Measurements from ENCODE around the gene TNIK. TPM values are rescaled to one million over a fixed set of nuclear protein-coding genes. Genes with fewer than 3 reads are reported as not detected.

Gene TNIK
- total and polyA plus RNA-seq, 2 of the 4 experiments (the other 2 are of a cell fraction) = 3.4 to 6.3 TPM

DNA sequence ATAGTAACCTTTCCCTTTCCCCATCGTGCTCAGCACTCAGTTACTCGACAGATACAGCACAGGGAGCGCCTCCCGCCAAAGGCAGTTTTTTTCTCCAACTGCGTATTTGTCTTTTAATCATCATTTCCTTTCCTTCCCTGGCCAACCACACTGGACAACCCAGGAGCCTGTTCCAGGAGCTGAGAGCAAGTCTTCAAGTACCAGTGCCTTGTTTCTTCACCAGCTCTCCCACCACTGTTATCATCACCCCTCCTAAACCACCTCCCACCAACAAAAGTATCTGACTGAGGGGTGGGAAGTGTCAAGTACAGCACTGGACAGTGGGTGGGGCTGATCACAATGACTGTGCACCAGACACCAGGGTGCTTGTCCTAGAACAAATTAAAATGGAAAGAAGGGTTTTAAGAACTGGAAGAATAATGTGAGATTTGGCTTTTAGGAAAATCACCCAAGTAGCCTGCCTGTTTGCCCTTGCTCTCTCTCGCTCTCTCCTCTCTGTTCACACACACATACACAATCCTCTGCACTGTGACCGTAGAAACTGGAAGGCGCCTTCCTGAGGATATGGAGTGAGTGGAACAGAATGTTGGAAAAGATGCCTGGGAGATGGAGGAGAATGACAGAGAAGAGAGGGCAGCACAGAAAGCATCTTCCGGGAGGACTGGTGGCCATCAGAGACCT is 126.3 kb downstream of the TNIK start:
- Histone ChIP-seq H3K79me1 (ENCODE audit: low read depth in 1 of 2, low read length in 2 of 2) (no peaks in the 10 kb centered on the region), H4K5ac (ENCODE audit: low read depth, low read length) (no peak overlapping the region), H3K4ac (ENCODE audit: low read depth, low read length) (no peak overlapping the region), H3K9me3 (ENCODE audit: control insufficient read depth, insufficient read depth, low read length) (no peaks in the 10 kb centered on the region), H3K4me2 (ENCODE audit: low read depth, low read length) (no peak overlapping the region), H4K8ac (ENCODE audit: low read depth in 2 of 2, low read length in 2 of 2) (no peak overlapping the region), H3K18ac (ENCODE audit: low read depth, low read length) (no peak overlapping the region), H3K9me1 (ENCODE audit: insufficient read depth, low read length) (no peaks in the 10 kb centered on the region), H2AK5ac (ENCODE audit: low read depth, low read length) (no peak overlapping the region), H3K23ac (ENCODE audit: low read depth, low read length) (no peak overlapping the region), H4K91ac (ENCODE audit: insufficient read depth, low read depth, low read length) (no peak overlapping the region), H3K56ac (ENCODE audit: extremely low read depth, insufficient read depth, low read length) (no peak overlapping the region), H3K4me3 (ENCODE audit: insufficient read depth, low read depth, low read length) (no peak overlapping the region), H3K36me3 (ENCODE audit: control insufficient read depth, insufficient read depth, low read length) (no peaks in the 10 kb centered on the region), H4K20me1 (ENCODE audit: insufficient read depth, low read length) (no peaks in the 10 kb centered on the region), H2BK15ac (ENCODE audit: low read depth, low read length) (no peak overlapping the region), H3K9ac (ENCODE audit: low read depth, low read length) (no peak overlapping the region), H2AK9ac (replicated peaks; ENCODE audit: low read depth, low read length, poor library complexity) (no peak overlapping the region), H2AFZ (replicated peaks; ENCODE audit: low read length, poor library complexity) (no peak overlapping the region), H3K14ac (replicated peaks; ENCODE audit: low read depth, low read length) (no peak overlapping the region), H3K4me1 (ENCODE audit: control insufficient read depth, insufficient read depth, low read length) (no peaks in the 10 kb centered on the region), H2BK20ac (ENCODE audit: low read depth, low read length) (no peak overlapping the region), H3K27me3 (ENCODE audit: control insufficient read depth, insufficient read depth, low read length) (peaks cover 2% of the 10 kb centered on the region; the same call in 1 of the 2 replicates), H2BK5ac (ENCODE audit: low read depth, low read length, poor library complexity, severe bottlenecking) (no peak overlapping the region), H2BK120ac (ENCODE audit: low read depth, low read length) (no peak overlapping the region), H3K27ac (ENCODE audit: insufficient read depth, low read length) (no peak overlapping the region)
- ChIA-PET CTCF (no interaction called here), POLR2A (ENCODE audit: unreplicated experiment) (no interaction called here)
- TF ChIP-seq NFE2L2 (IDR thresholded peaks at IDR 0.05; ENCODE audit: low read depth, low read length) = no peak
- TF ChIP-seq, protein P1, sequence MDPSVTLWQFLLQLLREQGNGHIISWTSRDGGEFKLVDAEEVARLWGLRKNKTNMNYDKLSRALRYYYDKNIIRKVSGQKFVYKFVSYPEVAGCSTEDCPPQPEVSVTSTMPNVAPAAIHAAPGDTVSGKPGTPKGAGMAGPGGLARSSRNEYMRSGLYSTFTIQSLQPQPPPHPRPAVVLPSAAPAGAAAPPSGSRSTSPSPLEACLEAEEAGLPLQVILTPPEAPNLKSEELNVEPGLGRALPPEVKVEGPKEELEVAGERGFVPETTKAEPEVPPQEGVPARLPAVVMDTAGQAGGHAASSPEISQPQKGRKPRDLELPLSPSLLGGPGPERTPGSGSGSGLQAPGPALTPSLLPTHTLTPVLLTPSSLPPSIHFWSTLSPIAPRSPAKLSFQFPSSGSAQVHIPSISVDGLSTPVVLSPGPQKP (IDR thresholded peaks at IDR 0.05; ENCODE audit: borderline replicate concordance, low read depth, low read length) = no peak
- no peak for TF ChIP-seq RCOR1 (IDR thresholded peaks at IDR 0.05; ENCODE audit: insufficient replicate concordance, low read length)
- TF ChIP-seq CHD1 (IDR thresholded peaks at IDR 0.05; ENCODE audit: low read depth, low read length) = no peak
- no TSS peak for BruUV-seq (replicated peaks)
- ATAC-seq (ENCODE audit: low read depth) (no peak), DNase-seq (no peak)
- dilution Hi-C loops (cut with HindIII; ENCODE audit: low sequenced_read_pairs, unreplicated experiment) (no loop called here), intact Hi-C loops (cut with micrococcal nuclease) (no loop called here), in situ Hi-C loops (cut with MboI; ENCODE audit: low sequenced_read_pairs) (no loop called here)
- WGBS, 2 experiments (ENCODE audit: extremely low coverage in 2 of 2, insufficient read length in 1 of 2) = 77% methylated on average over 4 of the region's 9 CpGs; no CpG with 5 or more reads in 1 of the 2 experiments

Measured in IMR-90 (cell line).